HepG2 (cell line): ENCODE measurements around the gene CSNK1D. TPM values are rescaled to one million over a fixed set of nuclear protein-coding genes. Genes with fewer than 3 reads are reported as not detected.
A peak's percentile ranks its signal among the peaks of the same experiment; 100 is the strongest.

Experiments
- FOSL2 ChIP-seq: sonication (generic); formaldehyde crosslinking; IDR thresholded peaks from 2 replicates; pipeline ENCODE4 v1.4.0; 2020; ENCODE audit warnings: missing genetic modification reagents
- FOXC1 ChIP-seq: sonication (generic); formaldehyde crosslinking; IDR thresholded peaks from 2 replicates; pipeline ENCODE4 v1.8.0; 2022; ENCODE audit warnings: mild to moderate bottlenecking, missing genetic modification reagents, borderline replicate concordance
- HMGXB3 ChIP-seq: sonication (generic); formaldehyde crosslinking; IDR thresholded peaks from 2 replicates; pipeline ENCODE4 v1.4.0; 2020; ENCODE audit warnings: missing genetic modification reagents, borderline replicate concordance
- HNRNPH1 ChIP-seq: fragments of 200-400 bp; formaldehyde crosslinking; optimal IDR thresholded peaks from 2 replicates; pipeline ENCODE3; 2017; ENCODE audit warnings: mild to moderate bottlenecking, low read depth, low read length
- KLF6 ChIP-seq: IDR thresholded peaks from 2 replicates; pipeline ENCODE4 v1.8.0; 2016; ENCODE audit warnings: missing biosample characterization, missing genetic modification reagents
- NPAS2 ChIP-seq: sonication (generic); formaldehyde crosslinking; IDR thresholded peaks from 2 replicates; pipeline ENCODE4 v1.8.0; 2022; ENCODE audit warnings: mild to moderate bottlenecking, missing genetic modification reagents, borderline replicate concordance
- PTBP1 ChIP-seq: fragments of 200-400 bp; formaldehyde crosslinking; IDR thresholded peaks from 2 replicates; pipeline ENCODE4 v1.6.1; 2018; ENCODE audit warnings: low read length, low read depth; ENCODE audit not compliant: poor library complexity, severe bottlenecking
- SALL1 ChIP-seq: sonication (generic); formaldehyde crosslinking; IDR thresholded peaks from 2 replicates; pipeline ENCODE4 v1.8.0; 2022; ENCODE audit warnings: mild to moderate bottlenecking, missing genetic modification reagents
- THRA ChIP-seq: sonication (generic); formaldehyde crosslinking; IDR thresholded peaks from 2 replicates; pipeline ENCODE4 v1.4.0; 2020; ENCODE audit warnings: missing genetic modification reagents, borderline replicate concordance
- TRAFD1 ChIP-seq: sonication (generic); formaldehyde crosslinking; IDR thresholded peaks from 2 replicates; pipeline ENCODE4 v1.5.1; 2020; ENCODE audit warnings: missing genetic modification reagents, mild to moderate bottlenecking, borderline replicate concordance
- USF2 ChIP-seq, 2 experiments: sonication (generic) in 1 of 2; formaldehyde crosslinking in 1 of 2; IDR thresholded peaks; 2 replicates each; pipeline versions ENCODE4 v1.5.1 to v1.6.1; 2011 to 2020; ENCODE audit warnings: borderline replicate concordance in 1 of 2, low read depth in 1 of 2, low read length in 1 of 2, mild to moderate bottlenecking in 1 of 2, missing genetic modification reagents in 1 of 2, moderate library complexity in 1 of 2
- ZBTB14 ChIP-seq: sonication (generic); formaldehyde crosslinking; IDR thresholded peaks from 2 replicates; pipeline ENCODE4 v1.4.0; 2020; ENCODE audit warnings: missing genetic modification reagents
- ZFP41 ChIP-seq: sonication (generic); formaldehyde crosslinking; IDR thresholded peaks from 2 replicates; pipeline ENCODE4 v1.4.0; 2020; ENCODE audit warnings: mild to moderate bottlenecking, missing genetic modification reagents, borderline replicate concordance
- ZFX ChIP-seq: sonication (generic); formaldehyde crosslinking; IDR thresholded peaks from 2 replicates; pipeline ENCODE4 v1.4.0; 2020; ENCODE audit warnings: mild to moderate bottlenecking, low read depth, missing genetic modification reagents, moderate library complexity
- ZMYM4 ChIP-seq: sonication (generic); formaldehyde crosslinking; IDR thresholded peaks from 2 replicates; pipeline ENCODE4 v1.8.1; 2023; ENCODE audit warnings: mild to moderate bottlenecking, missing genetic modification reagents
- ZNF484 ChIP-seq: sonication (generic); formaldehyde crosslinking; IDR thresholded peaks from 2 replicates; pipeline ENCODE4 v1.5.1; 2020; ENCODE audit warnings: mild to moderate bottlenecking, low read depth, missing genetic modification reagents, borderline replicate concordance
- polyA plus RNA-seq, 8 experiments: library from polyadenylated mRNA; depleted of rRNA in 3 of 8; stranded (reverse) in 7 of 8; unstranded in 1 of 8; fragments of >200 nt; fragmentation: Illumina TruSeq in 4 of 8; extraction: Trizol in 4 of 8; gene quantifications; 2 replicates each; pipeline versions ENCODE4 v1.2.1 to v1.2.3, GENCODE V29; 2011 to 2016; ENCODE audit warnings: low read depth in 4 of 8, missing spikeins in 1 of 8, mixed read lengths in 1 of 8; ENCODE audit not compliant: insufficient read depth in 1 of 8
- total RNA-seq, 5 experiments: library from RNA; depleted of rRNA; stranded (reverse); fragments of >200 nt; fragmentation: Illumina TruSeq; extraction: Trizol; gene quantifications; 2 replicates each; pipeline ENCODE4 v1.2.3, GENCODE V29; 2016; ENCODE audit warnings: low read depth in 1 of 5

CSNK1D gene
- total and polyA plus RNA-seq, 2 of the 13 experiments (the other 11 are each of a cell fraction or from before 2014, with no cell fraction given): 31.5 to 128 TPM

GRCh38 chr17:82241926-82242697, 31.4 kb downstream of the CSNK1D start (continued):
- peak; percentile 77 for TF ChIP-seq FOXC1 (CRISPR knock-in tag)
- 0 out of 2 replicates have a peak, but pooled peaks have one; percentile 31 for TF ChIP-seq ZNF484 (CRISPR knock-in tag)
- TF ChIP-seq KLF6: 0 out of 2 replicates have a peak, but pooled peaks have one; percentile 1
- TF ChIP-seq HMGXB3 (CRISPR knock-in tag): peak; percentile 46; the same call in 1 of the 2 replicates
- no peak; the same call in 1 of the 2 replicates for TF ChIP-seq ZFX (CRISPR knock-in tag)
- TF ChIP-seq ZMYM4: peak; percentile 46
- TF ChIP-seq ZFP41 (CRISPR knock-in tag): peak; percentile 59; the same call in 1 of the 2 replicates
- TF ChIP-seq THRA (CRISPR knock-in tag): peak; percentile 18; the same call in 1 of the 2 replicates
- no peak for TF ChIP-seq TRAFD1 (CRISPR knock-in tag)
- TF ChIP-seq ZBTB14: no peak
- peak; percentile 77 for TF ChIP-seq SALL1 (CRISPR knock-in tag)
- TF ChIP-seq NPAS2: no peak
- TF ChIP-seq PTBP1: peak; percentile 83
- no peak for TF ChIP-seq USF2 (IDR thresholded peaks at IDR 0.05; ENCODE audit: low read depth, low read length)
- peak; percentile 20; the same call in 1 of the 2 replicates for TF ChIP-seq USF2 (CRISPR knock-in tag; IDR thresholded peaks at IDR 0.05; ENCODE audit: borderline replicate concordance)
- peak; percentile 80 for TF ChIP-seq HNRNPH1
- 0 out of 2 replicates have a peak, but pooled peaks have one; percentile 10 for TF ChIP-seq FOSL2 (CRISPR knock-in tag)
